Skin epidermis (tissue), 12 donors: ENCODE results near the gene XKR7.

Experiments used
- H3K27ac ChIP-seq, 21 experiments: fragments of 200-600 bp; sonication (generic) in 11 of 21; one replicate each; pipeline ENCODE4 v1.5.0; 2020; ENCODE audit warnings: mild to moderate bottlenecking in 3 of 21, inconsistent platforms in 2 of 21, moderate library complexity in 2 of 21
- H3K4me3 ChIP-seq, 7 experiments: fragments of 200-600 bp; sonication (generic) in 2 of 7; one replicate each; pipeline ENCODE4 v1.5.0; 2020; ENCODE audit warnings: inconsistent platforms in 2 of 7, mild to moderate bottlenecking in 2 of 7, moderate library complexity in 1 of 7

The XKR7 gene

DNA sequence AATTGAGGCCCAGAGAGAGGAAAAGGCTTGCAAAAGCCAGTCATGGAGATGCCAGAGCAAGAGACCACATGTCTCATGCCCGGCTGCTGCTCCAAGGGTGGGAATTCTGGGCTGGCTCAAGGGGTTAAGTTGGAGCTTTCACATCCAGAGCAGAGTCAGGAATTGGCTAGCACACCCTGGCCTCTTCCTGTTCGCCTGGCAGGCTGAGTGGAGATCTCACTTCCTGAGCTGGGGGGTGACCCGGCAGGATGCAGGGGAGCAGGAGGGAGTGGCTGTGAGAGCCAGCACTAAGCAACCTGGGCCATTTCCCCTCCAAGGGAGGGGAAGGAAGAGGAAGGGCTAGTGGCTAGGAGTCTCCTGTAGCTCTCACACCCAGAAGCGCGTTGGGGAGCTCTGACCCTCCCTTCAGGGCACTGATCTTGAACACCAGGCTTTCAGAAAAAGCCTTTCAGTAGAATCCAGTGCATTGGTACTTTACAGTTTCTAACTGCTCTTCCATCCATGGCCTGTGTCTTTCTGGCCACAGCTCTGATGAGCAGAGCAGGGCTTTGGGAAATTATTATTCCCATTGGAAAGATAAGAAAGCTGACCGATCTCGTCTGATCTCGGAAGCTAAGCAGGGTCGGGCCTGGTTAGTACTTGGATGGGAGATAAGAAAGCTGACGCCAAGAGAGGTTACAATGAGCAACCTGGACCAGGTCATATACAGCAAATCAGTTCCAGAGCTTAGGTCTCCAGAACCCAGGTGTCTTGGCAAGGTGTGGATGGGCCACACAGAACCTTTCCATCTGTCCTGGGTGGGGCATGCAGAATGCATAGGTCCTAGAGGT lies 40.1 kb downstream of the XKR7 start:
- H3K4me3 ChIP-seq, result no peak overlapping the region
- H3K27ac ChIP-seq, result peak overlapping the region in 4 of 21 experiments; percentile 26 to 63 (median 58)

DNA sequence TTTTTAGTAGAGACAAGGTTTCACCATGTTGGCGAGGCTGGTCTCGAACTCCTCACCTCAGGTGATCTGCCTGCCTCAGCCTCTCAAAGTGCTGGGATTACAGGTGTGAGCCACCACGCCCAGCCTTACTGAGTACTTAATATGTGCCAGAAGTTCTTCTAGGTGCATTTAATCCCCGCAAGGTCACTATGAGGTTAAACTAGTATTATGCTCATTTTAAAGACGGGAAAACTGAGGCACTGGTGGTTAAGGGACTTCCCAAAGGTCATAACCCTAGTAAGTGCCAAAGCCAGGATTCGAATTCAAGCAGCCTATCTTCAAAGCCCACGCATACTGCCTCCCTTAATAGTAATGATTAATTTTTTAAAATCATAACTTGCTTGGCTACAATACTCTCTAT lies 41.6 kb downstream of the XKR7 start:
- no peak overlapping the region for H3K4me3 ChIP-seq
- H3K27ac ChIP-seq, result peak overlapping the region in 4 of 21 experiments; percentile 10 to 85 (median 46)

GRCh38 chr20:32010101-32010500 lies 42.1 kb downstream of the XKR7 start, which contains the start of gene CCM2L:
Gene CCM2L, plus strand, starts transcription at chr20:32010438. Its CDS starts 17 bp downstream, at chr20:32010455.
- H3K27ac ChIP-seq, result peak within 1 kb of the TSS in 9 of 21 experiments; percentile 13 to 85 (median 63)

DNA sequence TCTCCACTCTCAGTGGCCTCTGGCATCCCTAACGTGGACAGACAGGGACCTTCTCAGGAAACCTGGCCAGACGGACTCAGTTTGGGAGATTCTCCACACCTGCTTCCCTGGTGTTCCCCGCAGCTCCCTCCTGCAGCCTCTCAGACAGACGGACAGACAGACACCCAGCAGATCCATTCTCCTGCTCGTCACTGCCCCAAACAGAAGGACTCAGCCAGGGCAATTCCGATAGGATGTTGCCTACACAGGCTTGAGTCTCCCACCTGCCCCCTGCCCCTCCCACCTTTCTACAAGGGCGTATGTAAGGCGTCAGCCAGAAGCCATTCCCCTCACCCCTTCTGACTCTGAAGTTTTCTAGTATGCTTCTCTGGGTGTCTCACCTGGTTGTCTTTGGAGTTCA lies 42.7 kb downstream of the XKR7 start:
- H3K27ac ChIP-seq, result peak overlapping the region in 8 of 21 experiments; percentile 22 to 85 (median 64)
- H3K4me3 ChIP-seq, result peak overlapping the region; percentile 4 to 14 (median 8)

More at GRCh38 chr20:32010101-32010500, 42.1 kb downstream of the XKR7 start, which contains the start of gene CCM2L:
- peak within 1 kb of the TSS; percentile 4 to 14 (median 8) for H3K4me3 ChIP-seq

- no peak overlapping the region for H3K4me3 ChIP-seq
- H3K27ac ChIP-seq, result no peak overlapping the region
Observed at GRCh38 chr20:32012159-32012688, 44.3 kb downstream of the XKR7 start.

- no peak overlapping the region for H3K4me3 ChIP-seq
- H3K27ac ChIP-seq, result no peak overlapping the region
Observed at GRCh38 chr20:32013326-32013725, 45.4 kb downstream of the XKR7 start.

GRCh38 chr20:32017711-32018251 lies 49.8 kb downstream of the XKR7 start:
- H3K4me3 ChIP-seq, result peak overlapping the region in 1 of 7 experiments; percentile 58

GRCh38 chr20:32018269-32019155 lies 50.6 kb downstream of the XKR7 start:
- peak overlapping the region in 3 of 21 experiments; percentile 14 to 21 (median 16) for H3K27ac ChIP-seq
- peak overlapping the region; percentile 34 to 60 (median 48) for H3K4me3 ChIP-seq

More at GRCh38 chr20:32017711-32018251, 49.8 kb downstream of the XKR7 start:
- H3K27ac ChIP-seq, result no peak overlapping the region

DNA sequence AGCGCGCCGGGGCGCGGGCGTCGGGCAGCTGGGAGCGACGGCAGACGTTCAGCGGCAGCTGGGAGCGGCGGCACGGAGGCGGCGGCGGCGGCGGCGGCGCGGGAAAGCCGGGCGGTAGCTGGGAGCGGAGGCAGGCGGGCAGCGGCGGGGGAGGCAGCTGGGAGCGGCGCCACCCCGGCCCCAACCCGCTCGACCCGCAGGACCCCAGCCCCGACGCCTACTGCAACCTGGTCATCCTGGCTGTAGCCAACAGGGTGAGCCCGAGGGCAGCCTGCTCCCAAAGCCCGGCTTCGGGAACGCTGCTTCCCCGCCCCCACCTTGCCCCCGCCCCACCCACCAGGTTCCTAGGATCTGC lies 51.2 kb downstream of the XKR7 start:
- Histone ChIP-seq H3K4me3 (peak overlapping the region in 6 of 7 experiments; percentile 34 to 60 (median 50)), H3K27ac (no peak overlapping the region)

DNA sequence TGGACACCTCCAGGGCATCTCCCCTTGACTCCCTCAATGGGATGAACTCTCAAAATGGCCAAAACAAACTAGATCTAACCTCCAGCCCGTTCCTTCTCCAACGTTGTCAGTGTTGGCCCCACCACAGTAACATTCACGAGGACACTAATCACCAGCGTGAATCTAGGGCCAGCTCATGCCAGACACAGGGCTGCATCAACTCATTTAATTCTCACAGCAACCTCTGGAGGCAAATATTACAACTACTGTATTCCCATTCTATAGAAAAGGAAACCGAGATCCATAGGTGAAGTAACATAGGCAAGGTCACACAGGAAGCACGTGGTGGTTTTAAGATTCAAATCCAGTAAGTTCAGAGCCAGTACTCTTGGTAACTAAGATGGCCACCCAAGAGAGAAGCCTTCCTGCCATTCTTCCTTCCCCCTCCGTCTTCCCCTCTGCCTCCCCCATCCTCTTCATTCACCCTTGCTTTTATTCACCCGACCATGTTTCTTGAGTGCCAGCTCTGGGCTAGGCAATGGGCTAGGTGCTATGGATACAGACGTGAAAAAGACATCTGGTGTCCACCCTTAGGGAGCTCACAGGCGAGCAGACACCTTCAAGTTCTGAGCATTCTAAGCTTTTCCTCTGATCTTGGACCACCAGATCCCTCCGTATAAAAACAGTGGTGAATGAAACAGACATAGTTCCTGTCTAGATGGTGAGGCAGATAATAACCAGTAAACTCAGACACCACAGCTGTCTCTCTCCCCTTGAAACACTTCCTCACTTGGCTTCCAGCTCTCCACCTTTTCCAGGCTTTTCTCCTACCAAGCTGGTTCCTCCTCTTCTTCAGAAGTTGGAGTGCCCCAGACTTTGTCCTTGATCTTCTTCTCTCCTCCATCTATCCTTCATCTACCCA lies 51.9 kb downstream of the XKR7 start:
- no peak overlapping the region for H3K27ac ChIP-seq

DNA sequence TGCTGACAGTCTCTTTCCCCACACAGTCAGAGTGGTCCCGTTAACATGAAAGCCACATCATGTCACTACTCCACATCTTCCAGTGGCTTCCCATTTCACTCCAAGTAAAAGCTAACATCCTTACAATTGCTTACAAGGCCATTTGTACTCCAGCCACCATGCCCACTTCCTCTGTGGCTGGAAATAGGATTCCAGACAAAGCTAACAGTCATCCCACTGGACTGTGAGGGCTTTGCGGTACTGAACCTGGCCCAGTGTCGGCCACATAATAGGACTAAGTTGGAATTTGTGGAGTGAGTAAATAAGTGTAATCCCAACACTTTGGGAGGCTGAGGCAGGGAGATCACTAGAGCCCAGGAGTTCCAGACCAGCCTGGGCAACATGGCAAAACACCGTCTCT lies 53.1 kb downstream of the XKR7 start:
- no peak overlapping the region for H3K27ac ChIP-seq
- H3K4me3 ChIP-seq, result no peak overlapping the region

More for the DNA sequence above, 51.9 kb downstream of the XKR7 start:
- peak overlapping the region in 3 of 7 experiments; percentile 42 to 60 (median 57) for H3K4me3 ChIP-seq

- H3K27ac ChIP-seq, result no peak overlapping the region
- no peak overlapping the region for H3K4me3 ChIP-seq
Observed at GRCh38 chr20:32024683-32025295, 56.8 kb downstream of the XKR7 start.

DNA sequence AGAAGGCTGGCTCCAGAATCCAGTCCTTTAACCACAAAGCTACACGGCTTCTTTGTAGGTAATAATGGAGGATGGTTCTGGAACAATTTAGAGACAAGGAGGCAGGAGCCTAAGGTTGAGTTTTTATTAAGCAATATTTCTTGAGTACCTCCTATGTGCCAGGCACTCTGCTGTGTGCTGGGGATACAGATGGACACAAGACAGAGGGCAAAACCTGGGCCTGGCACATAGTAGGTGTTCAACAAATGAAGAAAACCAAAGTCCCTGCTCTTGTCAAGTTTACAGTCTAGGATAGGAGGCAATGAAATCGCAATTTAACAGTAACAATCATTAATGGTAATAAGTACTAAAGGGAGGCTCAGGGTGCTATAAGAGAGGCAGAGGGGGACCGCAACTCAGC lies 59.7 kb downstream of the XKR7 start:
- Histone ChIP-seq H3K4me3 (no peak overlapping the region), H3K27ac (no peak overlapping the region)

GRCh38 chr20:32028647-32029372 lies 60.9 kb downstream of the XKR7 start:
- Histone ChIP-seq H3K4me3 (no peak overlapping the region), H3K27ac (no peak overlapping the region)

- Histone ChIP-seq H3K27ac (no peak overlapping the region), H3K4me3 (no peak overlapping the region)
Observed at GRCh38 chr20:32029561-32029960, 61.6 kb downstream of the XKR7 start.

DNA sequence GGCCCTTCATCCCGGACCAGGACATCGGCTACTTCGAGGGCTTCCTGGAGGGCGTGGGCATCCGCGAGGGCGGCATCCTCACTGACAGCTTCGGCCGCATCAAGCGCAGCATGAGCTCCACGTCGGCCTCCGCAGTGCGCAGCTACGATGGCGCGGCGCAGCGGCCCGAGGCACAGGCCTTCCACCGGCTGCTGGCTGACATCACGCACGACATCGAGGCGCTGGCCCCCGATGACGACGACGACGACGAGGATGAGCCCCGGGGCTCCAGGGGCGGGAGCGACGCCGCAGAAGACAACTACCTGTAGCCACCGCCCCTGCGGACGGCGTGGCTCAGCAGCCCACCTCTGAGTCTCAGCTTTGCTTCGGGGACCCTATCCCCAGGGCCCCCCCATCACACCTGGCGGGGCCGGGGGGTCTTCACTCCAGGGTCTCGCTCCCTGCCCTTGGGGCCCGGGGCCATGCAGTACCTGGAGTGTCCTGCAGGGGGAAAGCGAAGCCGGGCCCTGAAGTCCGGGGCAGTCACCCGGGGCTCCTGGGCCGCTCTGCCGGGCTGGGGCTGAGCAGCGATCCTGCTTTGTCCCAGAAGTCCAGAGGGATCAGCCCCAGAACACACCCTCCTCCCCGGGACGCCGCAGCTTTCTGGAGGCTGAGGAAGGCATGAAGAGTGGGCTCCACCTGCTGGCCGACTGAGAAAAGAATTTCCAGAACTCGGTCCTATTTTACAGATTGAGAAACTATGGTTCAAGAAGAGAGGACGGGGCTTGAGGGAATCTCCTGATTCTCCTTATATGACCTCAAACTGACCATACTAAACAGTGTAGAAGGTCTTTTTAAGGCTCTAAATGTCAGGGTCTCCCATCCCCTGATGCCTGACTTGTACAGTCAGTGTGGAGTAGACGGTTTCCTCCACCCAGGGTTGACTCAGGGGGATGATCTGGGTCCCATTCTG lies 63.3 kb downstream of the XKR7 start:
- Histone ChIP-seq H3K27ac (no peak overlapping the region), H3K4me3 (peak overlapping the region in 3 of 7 experiments; percentile 9 to 26 (median 11))
